K562 (cell line): ENCODE results near the gene PDE2A.

ENCODE experiments used
- CREM ChIP-seq: IDR thresholded peaks from 2 replicates; pipeline ENCODE4 v1.6.1; 2014; ENCODE audit warnings: antibody characterized with exemption, low read depth
- CTCF ChIP-seq, 3 experiments: IDR thresholded peaks in 2 of 3; conservative IDR thresholded peaks in 1 of 3; 2 replicates each; pipeline ENCODE4 v1.5.1; 2011 to 2012; ENCODE audit warnings: low read length in 3 of 3, mild to moderate bottlenecking in 3 of 3, control low read depth in 2 of 3, improper control_type of control experiment in 1 of 3, inconsistent platforms in 1 of 3, low read depth in 1 of 3, mixed read lengths in 1 of 3, moderate library complexity in 1 of 3; ENCODE audit not compliant: insufficient read depth in 2 of 3
- EZH2 ChIP-seq: IDR thresholded peaks from 2 replicates; pipeline ENCODE4 v1.6.1; 2012; ENCODE audit warnings: low read depth, mild to moderate bottlenecking, inconsistent platforms, low read length, borderline replicate concordance
- FOSL1 ChIP-seq: fragments of 200-800 bp; sonication (Bioruptor generic); conservative IDR thresholded peaks from 2 replicates; pipeline ENCODE4 v1.6.1; 2016; ENCODE audit warnings: missing genetic modification characterization, missing compliant biosample characterization
- NFE2L1 ChIP-seq: fragments of 450-650 bp; IDR thresholded peaks from 2 replicates; pipeline ENCODE4 v1.6.1; 2016; ENCODE audit warnings: missing genetic modification characterization, low read depth, mild to moderate bottlenecking, missing compliant biosample characterization, moderate library complexity, borderline replicate concordance
- NFRKB ChIP-seq: fragments of 450-650 bp; IDR thresholded peaks from 2 replicates; pipeline ENCODE4 v1.6.1; 2016; ENCODE audit warnings: low read depth
- RAD21 ChIP-seq, 2 experiments: fragments of 250-450 bp in 1 of 2; fragments of 450-650 bp in 1 of 2; sonication (Bioruptor Pico) in 1 of 2; formaldehyde crosslinking in 1 of 2; IDR thresholded peaks in 1 of 2; conservative IDR thresholded peaks in 1 of 2; 2 replicates each; pipeline versions ENCODE4 v1.4.0 to v1.8.0; 2020 to 2022; ENCODE audit warnings: mild to moderate bottlenecking in 2 of 2, moderate library complexity in 1 of 2
- RCOR1 ChIP-seq, 2 experiments: IDR thresholded peaks; 2 replicates each; pipeline ENCODE4 v1.6.1; 2012; ENCODE audit warnings: low read depth in 2 of 2, low read length in 2 of 2, borderline replicate concordance in 1 of 2, improper control_type of control experiment in 1 of 2
- TAF1 ChIP-seq: IDR thresholded peaks from 2 replicates; pipeline ENCODE4 v1.6.1; 2011; ENCODE audit warnings: mild to moderate bottlenecking, low read length, moderate library complexity; ENCODE audit not compliant: insufficient read depth, control insufficient read depth, severe bottlenecking; ENCODE audit errors: extremely low read depth
- ZNF239 ChIP-seq: fragments of 250-450 bp; sonication (Bioruptor Pico); IDR thresholded peaks from 2 replicates; pipeline ENCODE4 v1.4.0; 2020; ENCODE audit warnings: mild to moderate bottlenecking
- ZNF431 ChIP-seq: sonication (generic); formaldehyde crosslinking; IDR thresholded peaks from 2 replicates; pipeline ENCODE4 v1.8.0; 2022; ENCODE audit warnings: mild to moderate bottlenecking, missing genetic modification reagents
- ZNF561 ChIP-seq: fragments of 450-650 bp; formaldehyde crosslinking; conservative IDR thresholded peaks from 2 replicates; pipeline ENCODE4 v1.4.0; 2020; ENCODE audit warnings: mild to moderate bottlenecking, moderate library complexity

GRCh38 chr11:72613977-72614376 is 60.2 kb downstream of the PDE2A start:
- TF ChIP-seq NFE2L1 (tag) (no peak), RCOR1 (IDR thresholded peaks at IDR 0.05; ENCODE audit: borderline replicate concordance in 1 of 2, low read depth in 2 of 2, low read length in 2 of 2) (peak in 1 of 2 experiments; percentile 22; a peak in 1 of 4 replicates), TAF1 (no peak), ZNF239 (CRISPR knock-in tag) (no peak), CREM (no peak), ZNF561 (CRISPR knock-in tag) (no peak), EZH2 (no peak), CTCF (IDR thresholded peaks at IDR 0.05 in 2 of 3, conservative IDR thresholded peaks at IDR 0.05 in 1 of 3; ENCODE audit: insufficient read depth in 2 of 3, low read depth in 1 of 3, low read length in 3 of 3) (no peak), ZNF431 (CRISPR knock-in tag) (no peak), RAD21 (CRISPR knock-in tag; conservative IDR thresholded peaks at IDR 0.05 in 1 of 2, IDR thresholded peaks at IDR 0.05 in 1 of 2) (no peak; a peak in 1 of 4 replicates), NFRKB (no peak), FOSL1 (tag) (no peak)
